ENCODE measurements around the gene SIAH2. TPM values are rescaled to one million over a fixed set of nuclear protein-coding genes. Genes with fewer than 3 reads are reported as not detected.

The SIAH2 gene
- polyA plus RNA-seq, 12 donors = 17.5 to 41.3 (median 22.3) TPM; not detected in 1

DNA sequence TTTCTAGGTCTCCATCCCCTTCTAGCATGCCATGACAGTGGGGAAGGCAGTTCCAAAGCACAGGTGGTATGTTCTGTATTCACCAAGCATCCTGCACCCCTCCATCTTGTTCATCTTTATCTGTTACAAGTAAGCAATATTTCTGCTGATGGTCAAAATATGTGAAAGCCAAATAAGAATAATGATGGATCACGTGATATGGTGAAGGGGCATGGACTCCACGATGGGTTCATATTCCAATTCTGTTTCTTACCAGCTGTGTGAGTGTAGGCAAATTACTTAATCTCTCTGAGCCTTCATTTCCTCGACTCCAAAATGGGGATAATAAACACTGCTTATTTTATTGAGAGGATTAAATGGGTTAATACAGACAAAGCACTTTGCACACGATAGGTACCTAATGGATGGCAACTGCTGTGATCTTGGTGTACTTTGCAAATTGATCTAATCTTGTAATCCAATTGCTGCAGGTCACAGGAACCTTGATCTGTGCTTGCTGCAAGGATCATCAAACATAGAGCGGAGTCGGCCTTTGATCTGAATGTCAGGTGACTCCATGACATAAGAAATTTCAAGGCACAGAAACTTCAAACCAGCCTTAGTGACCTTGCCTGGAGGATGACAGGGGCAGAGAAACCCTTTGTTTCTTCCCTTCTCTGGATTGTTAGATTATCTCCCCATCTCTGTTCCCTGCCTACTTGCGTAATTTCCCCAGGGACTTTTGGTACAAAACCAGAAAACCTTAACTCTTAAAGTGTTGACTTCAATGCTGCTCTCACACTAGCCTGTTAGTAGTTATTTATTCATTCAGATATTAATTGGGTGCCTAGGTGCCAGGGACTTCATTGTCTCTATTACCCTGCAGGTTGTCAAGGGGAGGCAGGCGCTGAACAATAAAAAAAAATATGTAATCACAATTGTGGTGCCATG, 25.8 kb downstream of the SIAH2 start:
- DNase-seq = no peak

DNA sequence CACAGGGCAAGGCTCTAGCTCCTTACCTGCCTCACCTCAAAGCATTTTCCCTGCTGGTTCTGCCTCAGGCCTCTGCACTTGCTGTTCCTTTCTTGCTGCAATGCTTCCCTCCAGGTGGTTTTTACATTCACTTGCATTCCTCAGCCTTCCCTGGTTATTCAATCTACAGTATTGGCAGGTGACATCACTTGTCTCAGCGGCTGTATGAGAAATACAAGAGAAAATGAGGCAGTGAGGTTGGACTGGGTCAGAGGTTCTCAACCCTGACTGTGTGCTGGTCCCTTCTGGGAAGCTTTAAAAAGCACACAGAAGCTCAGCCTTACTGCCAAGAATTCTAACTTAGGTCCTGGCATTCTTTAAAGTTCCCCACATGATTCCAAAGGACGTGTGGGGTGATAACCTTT, 26.7 kb downstream of the SIAH2 start:
- DNase-seq = no peak

DNA sequence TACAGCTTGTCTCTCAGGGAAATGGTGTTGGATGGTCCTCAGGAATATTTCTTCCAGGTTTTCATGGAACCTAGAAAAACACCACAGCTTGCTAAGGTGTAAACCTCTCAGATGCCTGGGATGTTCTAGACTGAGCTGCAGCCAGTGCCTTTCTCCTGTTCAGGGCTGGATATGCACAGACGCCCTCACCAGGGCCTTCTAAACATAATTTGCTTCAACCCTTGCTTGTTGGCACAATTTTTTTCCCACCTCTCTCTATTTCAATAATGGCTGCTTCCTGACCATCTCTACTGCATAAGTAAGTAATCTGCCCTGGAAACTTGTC, 28.2 kb downstream of the SIAH2 start:
- DNase-seq = no peak

DNA sequence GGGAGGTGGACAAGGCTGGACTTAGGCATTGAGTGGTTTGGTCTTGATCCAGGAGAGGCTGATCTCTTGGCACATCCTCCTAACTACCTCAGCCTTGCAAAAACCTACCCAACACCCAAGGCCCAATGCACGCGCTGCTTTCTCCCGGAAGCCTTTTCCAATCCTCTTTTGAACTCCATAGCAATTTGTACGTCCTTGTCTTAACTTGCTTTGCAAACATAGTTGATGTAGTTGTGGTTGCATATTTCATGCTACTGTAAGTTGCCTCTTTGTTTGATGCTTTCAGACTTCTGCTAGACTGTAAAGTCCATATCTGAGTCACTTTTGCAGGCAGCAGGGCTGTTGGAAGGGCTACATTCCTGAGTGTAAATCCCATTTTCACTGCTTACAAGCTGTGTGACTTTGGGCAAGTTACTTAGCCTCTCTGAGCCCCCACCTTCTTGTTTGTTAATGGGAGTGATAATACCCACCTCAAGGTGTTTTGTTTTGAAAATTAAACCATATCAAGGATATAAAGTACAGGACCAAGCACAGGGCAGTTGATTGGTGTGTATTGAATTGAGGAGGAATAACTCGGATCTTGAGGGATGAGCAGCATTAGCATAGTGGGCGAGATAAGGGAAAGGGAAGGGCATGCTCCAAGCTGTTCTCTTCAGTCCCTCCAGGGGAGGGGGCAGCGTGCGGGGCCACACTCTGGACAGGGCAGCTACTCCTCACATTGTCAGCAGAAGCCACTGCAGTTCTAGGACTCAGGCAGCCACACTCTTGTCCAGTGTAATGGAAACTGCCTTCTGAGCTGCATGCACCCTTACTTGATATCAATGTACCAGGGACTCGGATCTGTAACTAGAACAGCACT, 28.8 kb downstream of the SIAH2 start:
- DNase-seq = no peak

DNA sequence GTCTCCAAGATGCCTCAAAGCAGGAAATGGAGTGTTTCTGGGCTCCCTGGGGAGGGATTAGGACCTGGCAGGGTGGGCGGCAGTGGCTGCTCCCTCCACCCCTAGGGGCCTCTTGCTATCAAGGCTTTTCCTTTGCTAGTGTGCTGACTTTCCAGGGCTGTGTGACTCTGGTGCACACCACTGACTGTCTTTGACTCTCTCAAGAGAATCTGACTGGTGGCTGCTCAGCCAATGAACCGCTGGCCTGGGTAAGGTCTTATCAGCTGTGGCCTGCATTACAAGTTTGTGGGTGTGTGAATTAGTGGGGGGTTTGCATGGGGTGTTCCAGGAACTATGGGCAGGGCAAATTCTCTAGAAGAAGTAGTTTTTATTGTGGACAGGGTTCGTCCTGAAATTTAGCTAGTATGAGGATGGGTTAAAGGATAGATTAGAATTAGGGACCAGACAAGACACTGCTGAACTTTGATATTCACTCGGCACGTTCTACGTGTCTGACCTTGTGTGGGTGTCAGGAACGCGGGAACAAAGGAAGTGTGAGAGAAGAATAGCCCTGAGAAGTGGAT, 29.5 kb downstream of the SIAH2 start:
- DNase-seq = no peak

DNA sequence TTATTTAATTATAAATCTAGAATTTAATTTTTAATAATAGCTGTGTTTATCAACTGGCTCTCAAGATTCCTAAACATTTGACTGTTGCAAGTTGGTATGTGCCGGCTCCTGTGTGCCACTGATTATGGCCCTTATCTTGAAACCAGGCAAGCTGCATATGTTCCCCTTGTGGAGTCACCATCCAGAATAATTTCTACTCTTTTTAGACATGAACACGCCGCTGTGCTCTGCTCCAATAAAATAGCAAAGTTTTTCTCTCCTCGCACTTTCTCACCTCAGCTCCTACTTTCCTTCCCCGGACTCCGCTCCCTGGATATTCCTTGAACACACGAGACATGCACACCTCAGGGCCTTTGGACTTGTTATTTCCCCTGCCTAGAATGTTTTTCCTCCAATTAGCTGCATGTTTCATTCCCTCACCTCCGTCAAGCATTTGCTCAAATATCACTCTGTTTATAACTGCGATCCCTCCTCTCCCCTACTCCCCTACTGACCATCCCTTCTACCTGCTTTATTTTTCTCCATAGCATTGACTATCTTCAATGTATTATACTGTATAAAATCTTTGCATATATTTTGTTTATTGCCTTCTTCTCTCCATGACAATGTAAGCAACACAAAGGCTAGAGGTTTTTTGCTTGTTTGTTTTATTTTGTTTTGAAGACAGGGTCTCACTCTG, 33.1 kb downstream of the SIAH2 start:
- DNase-seq = no peak

DNA sequence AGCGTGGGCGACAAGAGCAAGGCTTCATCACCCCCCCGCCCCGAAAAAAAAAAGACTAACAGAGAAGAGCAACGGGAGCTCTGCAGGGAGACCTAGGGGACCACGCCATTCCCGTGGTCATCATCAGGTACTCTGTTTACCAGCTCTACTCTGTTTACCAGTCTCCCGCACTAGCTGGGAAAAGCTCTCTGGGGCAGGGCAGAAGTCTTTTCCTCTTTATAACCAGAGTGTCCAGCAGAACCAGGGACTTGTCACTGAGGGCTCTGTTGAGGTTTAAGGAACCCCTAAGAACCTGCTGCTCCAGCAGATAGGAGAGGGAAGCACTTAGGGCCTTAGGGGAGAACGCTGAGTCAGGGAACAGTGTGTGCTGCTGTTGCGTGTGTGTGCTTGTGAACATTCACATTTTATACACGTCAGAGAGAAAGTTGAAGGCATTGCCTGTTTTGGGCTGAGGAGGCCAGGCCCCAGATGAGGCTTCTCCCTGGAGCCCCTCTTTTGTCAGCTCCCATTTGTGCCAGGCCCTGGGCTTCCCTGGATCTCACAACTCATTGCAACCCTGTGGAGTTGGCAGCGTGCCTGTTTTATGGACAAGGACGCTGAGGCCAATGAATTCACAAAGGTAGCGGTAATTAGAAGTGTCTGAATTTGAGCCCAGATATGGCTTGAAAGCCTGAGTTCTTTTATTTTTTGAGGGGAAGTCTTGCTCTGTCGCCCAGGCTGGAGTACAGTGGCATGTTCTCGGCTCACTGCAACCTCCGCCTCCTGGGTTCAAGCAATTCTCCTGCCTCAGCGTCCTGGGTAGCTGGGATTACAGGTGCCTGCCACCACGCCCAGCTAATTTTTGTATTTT, 35.1 kb downstream of the SIAH2 start:
- no peak for DNase-seq

DNA sequence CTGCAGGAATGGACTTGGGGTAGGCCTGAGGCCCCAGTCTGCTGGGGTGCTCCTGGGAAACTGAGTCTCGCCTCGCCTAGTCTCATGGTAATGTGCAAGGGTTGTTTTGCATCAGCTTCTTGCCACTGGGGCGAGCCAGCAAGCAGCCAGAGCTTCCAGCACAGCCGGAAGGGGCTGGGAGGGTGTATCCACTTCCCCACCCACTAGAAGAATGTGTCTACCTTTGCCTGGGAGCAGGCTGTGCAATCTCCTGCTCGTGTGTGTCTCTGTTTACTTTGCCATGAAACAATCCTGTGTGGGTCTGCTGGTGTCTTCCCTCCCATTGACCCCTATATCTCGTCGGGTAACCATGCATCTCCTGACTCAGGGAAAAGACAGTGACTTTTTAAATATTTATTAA, 37.4 kb downstream of the SIAH2 start:
- no peak for DNase-seq

DNA sequence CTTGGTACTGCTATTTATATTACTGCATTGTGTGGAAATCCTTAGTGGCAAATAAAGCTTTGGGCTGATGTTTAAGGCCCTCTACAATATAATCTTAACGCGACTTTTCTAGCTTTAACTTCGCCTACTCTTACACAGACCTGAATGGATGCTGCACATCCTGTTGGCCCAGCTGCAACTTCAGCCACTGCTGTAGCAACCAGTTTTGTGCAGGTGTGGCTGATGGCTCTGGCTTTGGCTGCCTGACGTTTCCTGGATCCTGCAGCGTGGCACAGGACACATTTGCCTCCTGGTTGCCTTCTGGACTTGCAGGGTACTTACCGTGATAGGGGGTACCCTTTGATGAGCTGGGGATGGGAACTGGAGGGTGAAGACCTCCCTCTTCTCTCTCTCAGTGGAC, 39.0 kb downstream of the SIAH2 start:
- DNase-seq = no peak

DNA sequence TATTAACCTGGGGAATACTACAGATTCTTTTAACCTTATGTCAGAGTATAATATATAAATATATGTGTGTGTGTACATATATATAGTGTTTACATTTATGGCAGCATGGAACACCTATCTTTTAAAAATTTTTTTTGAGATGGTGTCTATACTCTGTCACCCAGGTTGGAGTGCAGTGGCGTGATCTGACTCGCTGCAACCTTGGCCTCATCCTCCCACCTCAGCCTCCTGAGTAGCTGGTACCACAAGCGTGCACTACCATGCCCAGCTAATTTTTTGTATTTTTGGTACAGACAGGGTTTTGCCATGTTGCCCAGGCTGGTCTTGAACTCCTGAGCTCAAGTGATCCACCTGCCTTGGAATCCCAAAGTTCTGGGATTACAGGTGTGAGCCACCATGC, 40.7 kb downstream of the SIAH2 start:
- DNase-seq = no peak

DNA sequence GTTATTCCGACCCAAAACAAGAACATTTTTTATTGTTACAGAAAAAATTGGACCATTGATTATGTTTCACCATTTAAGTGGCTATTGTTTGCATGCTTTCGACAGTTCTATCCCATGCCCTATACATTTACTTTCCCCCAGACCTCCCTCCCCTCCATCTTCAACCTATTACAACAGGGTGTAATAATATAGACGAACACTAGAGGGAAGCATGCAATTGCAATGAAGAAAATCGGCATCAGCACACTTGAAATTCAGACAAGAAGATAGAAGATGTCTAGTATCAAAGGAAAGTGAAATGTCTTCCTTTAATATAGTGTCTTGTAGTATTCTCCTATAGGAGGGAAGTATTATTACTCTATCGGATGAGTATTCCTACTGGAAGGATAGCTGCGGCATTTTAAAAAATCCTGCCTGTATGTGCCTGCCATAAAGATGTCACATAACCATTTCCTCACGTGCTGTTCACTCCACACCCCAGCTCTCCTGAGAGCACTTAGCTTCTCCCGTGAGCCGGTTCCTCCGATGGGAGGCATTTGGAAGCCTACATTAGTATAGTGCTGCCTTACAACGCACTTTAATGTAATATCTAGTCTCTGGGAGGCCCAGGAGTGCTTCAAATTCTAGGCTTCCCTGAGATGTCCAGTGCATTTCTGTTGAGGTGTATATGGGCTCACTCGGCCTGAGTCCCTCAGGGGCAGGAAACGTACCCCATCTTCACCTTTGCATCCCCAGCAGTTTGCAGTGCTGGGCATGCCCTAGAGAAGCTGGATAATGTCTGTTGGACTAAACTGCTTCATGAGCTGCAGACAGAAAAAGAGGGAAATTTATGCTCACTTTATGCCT, 41.5 kb downstream of the SIAH2 start:
- peak; percentile 72 for DNase-seq

DNA sequence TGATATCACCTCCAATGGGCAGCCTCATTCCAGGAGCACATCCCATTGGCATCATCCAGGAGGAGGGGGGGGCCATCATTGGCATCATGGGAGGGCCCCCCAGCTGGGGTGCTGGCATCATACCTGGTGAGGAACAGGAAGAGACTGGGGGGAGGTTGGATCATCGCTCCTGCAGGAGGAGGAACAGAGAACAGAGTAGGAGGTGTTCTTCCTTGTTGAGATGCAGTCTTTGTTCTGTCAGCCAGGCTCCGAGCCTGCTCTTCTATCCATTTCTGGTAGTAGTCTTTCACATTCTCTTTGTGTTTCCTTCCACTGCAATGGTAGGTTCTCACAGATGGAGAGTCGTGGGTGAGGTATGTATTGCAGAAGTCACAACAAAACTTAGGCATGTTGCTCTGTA, 42.5 kb downstream of the SIAH2 start:
- DNase-seq = no peak

DNA sequence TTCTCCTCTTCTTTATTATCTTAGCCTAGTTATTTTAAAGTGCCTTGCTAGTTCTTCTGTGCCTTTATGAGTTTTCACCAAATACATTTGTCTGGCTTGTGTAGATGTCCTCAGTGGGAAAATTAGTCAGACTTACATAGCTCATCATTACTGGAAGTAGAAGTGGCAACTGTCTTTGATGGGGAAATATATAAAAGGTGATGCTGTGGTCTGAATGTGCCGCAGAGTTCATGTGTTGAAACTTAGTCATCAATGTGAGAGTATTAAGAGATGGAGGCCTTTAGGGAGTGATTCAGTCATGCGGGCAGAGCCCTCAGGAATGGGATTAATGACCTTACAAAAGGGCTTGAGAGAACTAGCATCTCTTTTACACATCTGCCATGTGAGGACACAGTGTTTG, 52.9 kb downstream of the SIAH2 start:
- DNase-seq = no peak

DNA sequence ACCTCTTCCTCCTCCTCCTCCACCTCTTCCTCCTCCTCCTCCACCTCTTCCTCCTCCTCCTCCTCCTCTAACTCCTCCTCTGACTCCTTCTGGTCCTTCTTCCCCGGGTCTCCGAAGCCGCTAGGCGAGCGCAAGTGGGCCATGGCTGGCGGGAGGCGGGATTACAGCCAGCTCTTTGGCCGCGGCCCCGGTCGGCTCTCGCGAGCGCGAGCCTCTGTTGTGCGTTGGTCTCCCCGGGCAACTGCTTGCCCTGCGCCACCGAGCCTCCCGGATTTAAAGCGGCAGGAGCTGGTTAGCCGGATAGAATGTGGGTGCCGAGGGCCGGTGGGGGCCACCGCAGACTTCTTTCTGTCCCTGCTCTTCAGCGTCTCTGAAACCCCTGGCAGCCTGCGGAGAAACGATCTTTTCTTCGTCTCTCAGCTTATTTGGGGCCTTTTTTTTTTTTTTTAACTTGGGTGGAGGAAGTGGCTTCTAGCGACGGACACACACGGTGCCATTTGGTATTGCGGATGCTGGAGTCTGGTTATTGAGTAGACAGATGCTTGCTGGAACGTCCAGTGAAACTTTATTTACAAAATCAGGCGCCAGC, 59.1 kb downstream of the SIAH2 start, which contains the start of gene ERICH6:
TSS of gene ERICH6 (minus strand) at position 165 of the 589 bp plus-strand sequence. CDS start at position 143, 22 bp downstream.
- peak; percentile 92 for DNase-seq

DNA sequence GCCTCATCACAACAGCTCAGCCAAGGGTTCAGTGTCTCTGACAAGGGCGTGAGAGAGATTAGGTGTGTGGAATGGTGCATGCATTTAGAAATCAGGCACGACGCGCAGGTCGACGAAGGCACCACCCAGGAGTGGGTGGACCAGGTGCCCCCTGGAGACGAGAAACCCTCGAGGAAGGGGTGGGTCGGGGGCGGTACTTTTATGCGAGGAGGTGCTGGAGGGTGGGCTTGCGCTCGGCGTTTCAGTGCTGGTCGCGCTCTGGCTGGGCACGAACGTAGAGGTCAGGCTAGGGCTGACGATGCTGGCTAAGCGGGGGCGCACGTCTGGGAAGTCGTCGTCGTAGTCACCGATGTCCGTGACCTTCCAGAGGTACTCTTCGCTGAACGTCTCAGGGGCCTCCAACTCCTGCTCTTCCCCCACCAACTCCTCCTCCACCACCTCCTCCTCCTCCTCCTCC, 59.6 kb downstream of the SIAH2 start:
- no peak for DNase-seq

DNA sequence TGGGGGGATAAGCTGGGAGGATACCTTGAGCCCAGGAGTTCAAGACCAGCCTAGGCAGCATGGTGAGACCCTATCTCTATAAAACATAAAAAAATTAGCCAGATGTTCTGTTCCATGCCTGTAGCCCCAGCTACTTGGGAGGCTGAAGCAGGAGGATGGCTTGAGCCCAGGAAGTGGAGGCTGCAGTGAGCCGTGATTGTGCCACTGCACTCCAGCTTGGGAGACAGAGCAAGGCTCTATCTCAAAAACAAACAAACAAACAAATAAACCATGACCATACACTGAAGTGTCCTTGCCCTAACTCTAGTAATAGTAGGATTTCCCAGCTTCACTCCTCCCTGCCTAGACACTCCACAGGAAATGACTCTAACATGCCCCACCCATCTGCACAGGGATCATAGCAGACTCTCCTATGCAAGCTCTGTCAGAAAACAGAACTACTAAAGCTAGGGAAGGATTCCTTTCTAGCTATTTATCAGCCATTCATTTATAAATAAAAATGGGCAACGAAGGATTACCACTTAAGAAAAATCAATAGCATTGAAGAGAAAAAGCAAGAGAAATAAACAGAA, 63.8 kb downstream of the SIAH2 start:
- no peak for DNase-seq

DNA sequence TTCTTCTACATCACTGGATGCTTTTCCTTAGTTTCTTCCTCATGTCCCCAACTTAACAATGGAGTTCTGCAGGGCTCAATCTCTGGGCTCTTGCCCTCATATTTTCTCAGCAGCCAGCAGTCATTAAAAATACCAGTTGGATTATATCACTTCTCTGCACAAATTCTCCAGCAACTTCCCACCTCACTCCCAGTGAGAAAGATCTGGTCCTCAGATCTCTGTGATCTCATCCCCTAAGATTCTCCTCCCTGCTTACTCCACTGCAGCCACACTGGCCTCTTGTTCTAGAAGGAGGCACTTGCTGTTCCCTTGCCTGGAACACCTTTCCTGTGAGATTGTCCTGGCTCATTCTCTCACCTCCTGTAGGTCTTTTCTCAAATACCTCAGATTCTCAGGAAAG, 65.3 kb downstream of the SIAH2 start:
- DNase-seq = no peak

DNA sequence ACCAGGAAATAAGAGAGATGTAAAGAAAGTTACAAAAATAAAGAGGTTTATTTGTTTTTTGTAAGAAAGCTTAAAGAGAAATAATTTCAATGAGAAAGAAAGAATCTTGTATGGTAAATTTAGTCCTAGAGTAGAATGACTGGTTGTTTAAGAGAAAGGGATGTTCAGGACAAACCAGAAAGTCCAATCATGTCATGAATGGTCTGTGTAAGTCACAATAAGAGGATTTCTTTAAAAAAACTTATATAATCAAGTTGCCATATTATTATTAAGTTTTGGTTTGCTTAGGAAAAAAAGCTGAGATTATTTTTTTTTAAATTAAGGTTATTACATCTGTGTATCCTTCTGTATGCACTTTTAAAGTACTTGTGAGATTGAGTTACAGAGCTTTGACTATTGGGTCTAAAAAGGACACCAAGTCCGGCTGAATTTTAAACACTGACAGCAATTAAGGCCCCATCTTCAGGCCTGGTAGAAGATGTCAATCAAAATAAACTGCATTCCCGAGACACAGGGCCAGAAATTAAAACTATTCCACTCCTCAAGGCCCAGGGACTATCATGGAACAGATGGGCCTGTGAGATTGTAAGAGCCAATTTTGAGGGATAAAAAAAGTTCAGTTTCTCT, 71.4 kb downstream of the SIAH2 start:
- no peak for DNase-seq
